ENCODE results near the gene TMCO2.

Gene TMCO2

DNA sequence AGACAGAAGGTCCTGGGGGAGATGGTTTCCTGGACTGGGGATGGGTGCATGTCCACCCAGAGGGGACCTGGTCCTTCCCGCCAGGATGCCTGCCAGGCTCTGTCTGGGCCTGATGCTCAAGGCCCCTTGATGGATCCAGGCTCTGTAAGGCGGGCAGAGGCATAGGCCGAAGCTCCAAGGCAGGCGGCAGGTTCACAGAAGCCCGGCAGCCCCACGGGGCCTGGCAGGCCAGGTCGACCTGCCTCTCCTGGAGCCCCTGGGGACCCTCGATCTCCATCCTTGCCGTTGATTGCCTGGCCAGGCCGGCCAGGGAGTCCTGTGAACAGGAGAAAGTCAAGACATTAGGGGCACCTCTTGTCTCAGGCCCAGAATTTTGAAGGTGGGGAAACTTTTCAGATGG lies 53.3 kb downstream of the TMCO2 start:
- no peak overlapping the region for H3K27ac ChIP-seq
- H3K4me3 ChIP-seq (IDR thresholded peaks at IDR 0.05; ENCODE audit: insufficient read depth, low read depth, low read length), result no peak overlapping the region
- H3K4me2 ChIP-seq, result no peak overlapping the region
- H4K20me1 ChIP-seq (ENCODE audit: insufficient read depth), result no peaks in the 10 kb centered on the region
- no peak overlapping the region for H2AFZ ChIP-seq (ENCODE audit: low read depth)
- H3K4me1 ChIP-seq (ENCODE audit: low read depth, poor library complexity, severe bottlenecking), result no peaks in the 10 kb centered on the region
- TF ChIP-seq, protein P1, sequence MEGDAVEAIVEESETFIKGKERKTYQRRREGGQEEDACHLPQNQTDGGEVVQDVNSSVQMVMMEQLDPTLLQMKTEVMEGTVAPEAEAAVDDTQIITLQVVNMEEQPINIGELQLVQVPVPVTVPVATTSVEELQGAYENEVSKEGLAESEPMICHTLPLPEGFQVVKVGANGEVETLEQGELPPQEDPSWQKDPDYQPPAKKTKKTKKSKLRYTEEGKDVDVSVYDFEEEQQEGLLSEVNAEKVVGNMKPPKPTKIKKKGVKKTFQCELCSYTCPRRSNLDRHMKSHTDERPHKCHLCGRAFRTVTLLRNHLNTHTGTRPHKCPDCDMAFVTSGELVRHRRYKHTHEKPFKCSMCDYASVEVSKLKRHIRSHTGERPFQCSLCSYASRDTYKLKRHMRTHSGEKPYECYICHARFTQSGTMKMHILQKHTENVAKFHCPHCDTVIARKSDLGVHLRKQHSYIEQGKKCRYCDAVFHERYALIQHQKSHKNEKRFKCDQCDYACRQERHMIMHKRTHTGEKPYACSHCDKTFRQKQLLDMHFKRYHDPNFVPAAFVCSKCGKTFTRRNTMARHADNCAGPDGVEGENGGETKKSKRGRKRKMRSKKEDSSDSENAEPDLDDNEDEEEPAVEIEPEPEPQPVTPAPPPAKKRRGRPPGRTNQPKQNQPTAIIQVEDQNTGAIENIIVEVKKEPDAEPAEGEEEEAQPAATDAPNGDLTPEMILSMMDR (conservative IDR thresholded peaks at IDR 0.05; ENCODE audit: low read depth, low read length), result no peak
- no peaks in the 10 kb centered on the region for H3K36me3 ChIP-seq (ENCODE audit: insufficient read depth)
- no peaks in the 10 kb centered on the region for H3K79me2 ChIP-seq (ENCODE audit: insufficient read depth, low read depth)
- no peak overlapping the region for H3K9ac ChIP-seq
- no peaks in the 10 kb centered on the region for H3K27me3 ChIP-seq (ENCODE audit: insufficient read depth, low read depth)

Measured in KMS-11 (cell line).